SU-DHL-6 (cell line): ENCODE results near the gene IQCM.

ENCODE experiments used
- EZH2phosphoT487 ChIP-seq: fragments of 200-600 bp; sonication (generic), shearing (Covaris generic); conservative IDR thresholded peaks from 2 replicates; pipeline ENCODE4 v1.6.1; 2018; ENCODE audit warnings: mild to moderate bottlenecking, antibody characterized with exemption, low read length, moderate library complexity, mixed read lengths
- TF ChIP-seq, protein P1 (sequence below): fragments of 200-600 bp; sonication (generic); IDR thresholded peaks from one replicate; pipeline ENCODE4 v1.5.1; 2017; ENCODE audit warnings: antibody characterized with exemption, mild to moderate bottlenecking, low read length, moderate library complexity; ENCODE audit not compliant: insufficient read depth, poor library complexity, severe bottlenecking

- TF ChIP-seq, protein P1, sequence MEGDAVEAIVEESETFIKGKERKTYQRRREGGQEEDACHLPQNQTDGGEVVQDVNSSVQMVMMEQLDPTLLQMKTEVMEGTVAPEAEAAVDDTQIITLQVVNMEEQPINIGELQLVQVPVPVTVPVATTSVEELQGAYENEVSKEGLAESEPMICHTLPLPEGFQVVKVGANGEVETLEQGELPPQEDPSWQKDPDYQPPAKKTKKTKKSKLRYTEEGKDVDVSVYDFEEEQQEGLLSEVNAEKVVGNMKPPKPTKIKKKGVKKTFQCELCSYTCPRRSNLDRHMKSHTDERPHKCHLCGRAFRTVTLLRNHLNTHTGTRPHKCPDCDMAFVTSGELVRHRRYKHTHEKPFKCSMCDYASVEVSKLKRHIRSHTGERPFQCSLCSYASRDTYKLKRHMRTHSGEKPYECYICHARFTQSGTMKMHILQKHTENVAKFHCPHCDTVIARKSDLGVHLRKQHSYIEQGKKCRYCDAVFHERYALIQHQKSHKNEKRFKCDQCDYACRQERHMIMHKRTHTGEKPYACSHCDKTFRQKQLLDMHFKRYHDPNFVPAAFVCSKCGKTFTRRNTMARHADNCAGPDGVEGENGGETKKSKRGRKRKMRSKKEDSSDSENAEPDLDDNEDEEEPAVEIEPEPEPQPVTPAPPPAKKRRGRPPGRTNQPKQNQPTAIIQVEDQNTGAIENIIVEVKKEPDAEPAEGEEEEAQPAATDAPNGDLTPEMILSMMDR: no peak
- no peak for TF ChIP-seq EZH2phosphoT487
Measured at GRCh38 chr4:149755969-149756368, 59.7 kb downstream of the IQCM start.
